ENCODE measurements around the gene CDH24.

GRCh38 chr14:23101986-23102625 lies 44.8 kb upstream of the CDH24 start:
- TF ChIP-seq CBX8 (IDR thresholded peaks at IDR 0.05; ENCODE audit: borderline replicate concordance, low read depth, low read length) (no peak), POLR2A (IDR thresholded peaks at IDR 0.05; ENCODE audit: control extremely low read depth in 1 of 2, low read depth in 2 of 2, low read length in 2 of 2) (no peak), EZH2 (IDR thresholded peaks at IDR 0.05; ENCODE audit: low read depth, low read length, severe bottlenecking) (no peak), CTCF (IDR thresholded peaks at IDR 0.05; ENCODE audit: control extremely low read depth in 1 of 3, insufficient read depth in 1 of 3, low read depth in 1 of 3, low read length in 3 of 3) (no peak), RAD21 (IDR thresholded peaks at IDR 0.05 in 1 of 2, conservative IDR thresholded peaks at IDR 0.05 in 1 of 2; ENCODE audit: low read depth in 2 of 2, low read length in 2 of 2) (no peak), CHD2 (IDR thresholded peaks at IDR 0.05; ENCODE audit: low read length) (no peak)

Measured in H1 (cell line).